Measurements from ENCODE around the gene ANKRD37.

The ANKRD37 gene

DNA sequence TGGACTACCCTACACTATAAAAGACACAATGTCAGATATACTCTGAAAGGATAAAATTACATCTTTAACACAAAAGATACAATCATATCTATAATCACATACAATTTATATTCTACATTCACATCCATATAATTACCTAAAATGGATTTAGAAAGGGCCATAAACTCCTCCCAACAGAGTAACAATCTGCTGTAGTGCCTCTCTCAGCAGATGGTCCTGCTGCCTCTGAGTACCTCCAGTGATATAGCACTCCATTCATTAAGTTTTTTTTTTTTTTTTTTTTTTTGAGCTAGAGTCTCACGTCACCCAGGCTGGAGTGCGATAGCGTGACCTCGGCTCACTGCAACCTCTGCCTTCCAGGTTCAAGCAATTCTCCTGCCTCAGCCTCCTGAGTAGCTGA is 7.4 kb downstream of the ANKRD37 start:
- no peak overlapping the region for H3K4me3 ChIP-seq (ENCODE audit: low read depth, low read length)
- TF ChIP-seq, protein P1, sequence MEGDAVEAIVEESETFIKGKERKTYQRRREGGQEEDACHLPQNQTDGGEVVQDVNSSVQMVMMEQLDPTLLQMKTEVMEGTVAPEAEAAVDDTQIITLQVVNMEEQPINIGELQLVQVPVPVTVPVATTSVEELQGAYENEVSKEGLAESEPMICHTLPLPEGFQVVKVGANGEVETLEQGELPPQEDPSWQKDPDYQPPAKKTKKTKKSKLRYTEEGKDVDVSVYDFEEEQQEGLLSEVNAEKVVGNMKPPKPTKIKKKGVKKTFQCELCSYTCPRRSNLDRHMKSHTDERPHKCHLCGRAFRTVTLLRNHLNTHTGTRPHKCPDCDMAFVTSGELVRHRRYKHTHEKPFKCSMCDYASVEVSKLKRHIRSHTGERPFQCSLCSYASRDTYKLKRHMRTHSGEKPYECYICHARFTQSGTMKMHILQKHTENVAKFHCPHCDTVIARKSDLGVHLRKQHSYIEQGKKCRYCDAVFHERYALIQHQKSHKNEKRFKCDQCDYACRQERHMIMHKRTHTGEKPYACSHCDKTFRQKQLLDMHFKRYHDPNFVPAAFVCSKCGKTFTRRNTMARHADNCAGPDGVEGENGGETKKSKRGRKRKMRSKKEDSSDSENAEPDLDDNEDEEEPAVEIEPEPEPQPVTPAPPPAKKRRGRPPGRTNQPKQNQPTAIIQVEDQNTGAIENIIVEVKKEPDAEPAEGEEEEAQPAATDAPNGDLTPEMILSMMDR (IDR thresholded peaks at IDR 0.05; ENCODE audit: insufficient read depth, low read length, missing control alignments) = no peak
- ChIA-PET CTCF (interaction anchor here (0.7 to 1.6 kb wide), 4 partner anchors 17 to 618 kb away, joined by 3 to 5 read pairs (median 3); no protein-coding TSS in a partner anchor), POLR2A (no interaction called here)
- DNase-seq (ENCODE audit: low read depth, low spot score) = no peak

- no peak overlapping the region for H3K4me3 ChIP-seq (ENCODE audit: low read depth, low read length)
- DNase-seq (ENCODE audit: low read depth, low spot score) = no peak
- ChIA-PET CTCF (interaction anchor here (1.1 to 1.6 kb wide), 4 partner anchors 8 to 616 kb away, joined by 3 to 5 read pairs (median 3); no protein-coding TSS in a partner anchor), POLR2A (no interaction called here)
- TF ChIP-seq, protein P1 (IDR thresholded peaks at IDR 0.05; ENCODE audit: insufficient read depth, low read length, missing control alignments) = no peak
Observed at GRCh38 chr4:185405296-185405999, 8.8 kb downstream of the ANKRD37 start.

GRCh38 chr4:185408432-185408831 is 11.8 kb downstream of the ANKRD37 start:
- TF ChIP-seq, protein P1 (IDR thresholded peaks at IDR 0.05; ENCODE audit: insufficient read depth, low read length, missing control alignments) = no peak
- no peak overlapping the region for H3K4me3 ChIP-seq (ENCODE audit: low read depth, low read length)
- POLR2A ChIA-PET = no interaction called here
- no peak for DNase-seq (ENCODE audit: low read depth, low spot score)
- CTCF ChIA-PET = interaction anchor here (1.2 kb wide), 1 partner anchor 225 kb away, joined by 3 read pairs; no protein-coding TSS in a partner anchor

GRCh38 chr4:185411849-185412248 is 15.2 kb downstream of the ANKRD37 start:
- ChIA-PET POLR2A (no interaction called here), CTCF (interaction anchor here (1.0 to 1.5 kb wide), 2 partner anchors 186 to 626 kb away, joined by 3 to 4 read pairs; no protein-coding TSS in a partner anchor)
- TF ChIP-seq, protein P1 (IDR thresholded peaks at IDR 0.05; ENCODE audit: insufficient read depth, low read length, missing control alignments) = no peak
- H3K4me3 ChIP-seq (ENCODE audit: low read depth, low read length) = no peak overlapping the region
- no peak for DNase-seq (ENCODE audit: low read depth, low spot score)

- DNase-seq (ENCODE audit: low read depth, low spot score) = no peak
- CTCF ChIA-PET = interaction anchor here (1.0 to 1.5 kb wide), 3 partner anchors 9 to 625 kb away, joined by 3 to 4 read pairs (median 3); no protein-coding TSS in a partner anchor
Observed at GRCh38 chr4:185412412-185412811, 15.8 kb downstream of the ANKRD37 start.

GRCh38 chr4:185416955-185417354 is 20.3 kb downstream of the ANKRD37 start:
- H3K4me3 ChIP-seq (ENCODE audit: low read depth, low read length) = no peak overlapping the region
- ChIA-PET CTCF (no interaction called here), POLR2A (no interaction called here)
- TF ChIP-seq, protein P1 (IDR thresholded peaks at IDR 0.05; ENCODE audit: insufficient read depth, low read length, missing control alignments) = no peak
- no peak for DNase-seq (ENCODE audit: low read depth, low spot score)

More at GRCh38 chr4:185412412-185412811, 15.8 kb downstream of the ANKRD37 start:
- no peak overlapping the region for H3K4me3 ChIP-seq (ENCODE audit: low read depth, low read length)
- POLR2A ChIA-PET = interaction anchor here (0.6 kb wide), 1 partner anchor 8 kb away, joined by 4 read pairs; no protein-coding TSS in a partner anchor
- TF ChIP-seq, protein P1 (IDR thresholded peaks at IDR 0.05; ENCODE audit: insufficient read depth, low read length, missing control alignments) = no peak
